Activated T-cell treated with anti-CD3 and anti-CD28 coated beads for 24 hours (primary cell): Measurements from ENCODE around the gene TSR1.

Experiments used
- DNase-seq: peaks from one replicate; pipeline ENCODE4 v3.0.0-alpha.2; 2020; ENCODE audit warnings: low read depth

Gene TSR1

DNA sequence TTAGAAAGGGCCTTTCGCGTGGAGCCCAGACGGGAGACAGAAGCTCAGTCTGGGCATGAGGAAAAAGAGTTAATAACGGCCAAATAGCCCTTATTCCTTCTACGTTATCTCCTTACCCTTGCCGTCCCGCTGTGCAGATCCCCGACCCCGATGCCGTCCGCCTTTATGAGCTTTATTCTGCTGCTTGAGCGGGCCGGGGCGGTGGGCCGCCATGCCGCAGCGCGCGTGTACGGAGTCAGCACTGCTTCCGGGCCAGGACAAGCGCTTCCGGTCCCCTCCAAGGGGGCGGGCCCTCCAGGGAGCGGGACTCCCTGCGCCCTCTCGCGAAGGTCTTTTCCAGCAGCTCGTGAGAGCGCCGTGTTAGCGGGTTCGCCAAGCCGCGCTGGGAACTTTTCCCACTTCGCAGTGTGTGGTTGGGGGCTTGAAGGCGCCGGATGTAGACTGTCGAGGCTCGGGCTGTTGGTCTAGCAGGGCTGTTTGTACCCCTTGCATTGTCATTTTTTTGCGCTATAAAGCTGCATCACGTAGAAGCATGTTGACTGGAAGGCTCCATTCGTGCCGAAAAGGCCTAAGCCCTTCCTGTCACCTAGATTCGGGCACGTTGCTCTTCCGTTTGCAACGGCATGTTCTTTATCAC, at the start of gene TSR1:
Gene TSR1, minus strand, starts transcription at position 243 of the 637 bp plus-strand sequence. Its CDS starts 30 bp downstream, at position 213.
- peak; percentile 87 for DNase-seq

- DNase-seq: no peak
Observed at GRCh38 chr17:2385240-2386210, 49.3 kb upstream of the TSR1 start.

DNA sequence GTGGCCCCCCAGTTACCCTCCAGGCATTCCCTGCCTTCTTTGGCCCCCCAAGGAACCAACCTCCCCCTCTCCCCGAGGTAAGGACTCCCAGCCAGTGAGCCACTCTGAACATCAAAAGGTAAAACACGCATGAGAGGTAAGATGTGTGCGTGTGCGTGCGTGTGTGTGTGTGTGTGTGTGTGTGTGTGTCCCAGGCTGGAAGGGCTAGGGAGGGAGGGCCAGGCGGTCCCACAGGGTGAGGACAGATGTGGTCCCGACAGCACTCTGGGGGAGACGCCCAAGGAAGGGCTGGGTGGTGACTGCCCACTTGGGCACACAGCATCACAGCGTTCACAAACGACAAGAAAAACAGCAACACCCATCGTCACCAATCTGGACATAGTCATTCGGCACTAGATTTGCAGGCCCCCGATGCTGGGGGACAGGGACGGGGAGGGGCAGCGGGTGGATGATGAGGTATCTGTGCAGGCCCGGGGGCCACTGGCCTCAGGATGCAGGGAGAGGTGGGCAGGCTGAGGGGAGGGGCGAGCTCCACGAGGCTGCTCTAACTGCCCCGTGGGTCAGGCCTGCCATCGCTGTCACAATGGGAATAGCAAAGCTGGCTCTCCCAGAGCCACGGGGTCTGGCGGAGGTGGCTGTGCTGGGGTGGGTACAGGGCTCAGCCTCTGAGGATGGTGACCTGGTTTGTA, 48.3 kb upstream of the TSR1 start:
- DNase-seq: no peak

DNA sequence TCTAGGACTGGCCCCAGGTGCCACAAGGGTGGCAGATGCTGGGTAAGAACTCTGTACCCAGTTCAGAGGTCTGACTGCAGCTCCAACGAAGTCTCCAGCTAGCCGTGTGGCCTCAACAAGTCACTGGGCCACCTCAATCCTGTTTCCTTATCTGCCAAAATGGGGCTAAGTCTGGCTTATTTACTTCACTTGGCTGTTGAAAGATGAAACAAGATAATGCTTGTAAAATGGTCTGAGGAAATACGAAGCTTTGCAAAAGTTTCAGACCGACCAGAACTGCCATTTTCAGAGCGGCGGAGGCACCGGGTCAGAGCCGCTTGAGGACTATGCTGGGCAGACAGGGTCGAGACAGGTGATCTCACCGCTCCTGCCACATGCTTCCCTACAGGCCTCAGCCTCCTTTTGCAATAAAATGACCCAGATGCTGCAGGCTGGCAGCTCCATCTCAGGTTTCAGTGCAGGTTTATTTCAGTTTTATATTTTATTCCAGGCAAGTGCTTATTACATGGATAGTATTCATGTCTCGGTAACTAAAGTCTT, 47.4 kb upstream of the TSR1 start:
- no peak for DNase-seq

DNA sequence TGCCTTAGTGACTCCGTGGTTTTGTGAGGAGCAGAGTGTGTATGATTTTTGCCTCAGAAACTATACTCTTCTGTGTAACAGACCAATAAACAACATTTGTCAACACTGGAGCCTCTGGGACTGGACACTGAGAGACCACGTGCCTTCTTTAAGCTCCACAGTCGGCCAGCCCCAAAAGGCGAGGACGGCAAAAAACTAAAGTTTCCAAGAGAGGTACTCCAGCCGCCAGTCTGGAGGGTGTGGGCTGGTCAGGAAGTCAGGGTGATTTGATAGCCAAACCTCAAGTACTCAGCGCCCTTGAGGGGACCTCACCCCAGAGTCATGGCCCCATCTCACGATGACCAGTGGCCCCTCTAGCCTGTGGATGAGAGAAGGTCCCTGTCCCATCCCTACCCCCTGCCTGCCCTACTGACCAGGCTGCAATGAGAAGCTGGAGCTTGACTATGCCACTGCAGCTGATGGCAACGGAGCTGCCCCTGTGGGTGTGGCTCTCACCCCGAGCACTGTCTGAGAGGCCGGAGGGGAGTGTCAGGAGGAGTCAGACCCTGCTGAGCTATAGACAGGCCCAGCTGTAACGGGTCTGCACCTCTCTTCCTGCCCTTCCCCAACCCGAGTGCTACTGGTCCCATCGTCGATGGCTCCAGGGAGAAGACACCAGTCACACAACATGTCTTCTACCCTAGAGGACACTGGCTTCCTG, 44.8 kb upstream of the TSR1 start:
- DNase-seq: no peak

GRCh38 chr17:2380226-2380922, 44.1 kb upstream of the TSR1 start:
- no peak for DNase-seq

DNA sequence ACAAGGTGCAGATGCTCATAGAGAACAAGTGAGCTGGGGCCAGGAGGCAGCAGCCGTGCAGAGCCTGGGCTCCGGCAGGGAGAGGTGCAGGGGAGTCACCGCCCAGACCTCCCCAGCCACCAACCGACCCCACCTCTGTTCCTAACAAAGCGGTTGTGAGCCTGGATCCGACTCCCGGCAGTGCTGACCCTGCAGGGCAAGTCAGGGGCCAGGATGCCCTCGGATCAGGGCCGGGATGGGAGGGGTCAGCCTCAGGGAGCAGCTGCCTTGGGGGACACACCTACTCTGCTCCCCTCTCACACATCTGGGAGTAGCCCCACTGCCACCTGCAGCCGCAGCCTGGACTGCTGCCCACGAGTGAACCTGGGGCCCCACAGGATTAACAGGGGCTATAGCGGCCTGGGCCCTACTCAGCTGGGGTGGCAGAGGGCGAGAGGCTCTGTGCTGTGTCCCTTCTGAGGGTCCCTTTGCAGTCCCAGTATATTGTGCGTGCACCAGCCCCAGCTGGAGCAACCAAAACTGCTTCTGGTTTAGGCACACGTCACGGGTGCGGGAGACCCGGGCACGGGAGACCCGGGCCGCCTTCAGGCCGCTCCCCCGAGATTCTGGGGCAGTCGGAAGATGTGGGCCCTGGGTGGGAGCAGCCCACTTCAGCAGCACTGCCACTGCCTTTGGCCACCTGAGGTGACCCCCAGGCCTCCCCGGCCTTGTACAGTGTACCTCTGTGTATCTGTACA, 43.4 kb upstream of the TSR1 start:
- no peak for DNase-seq

DNA sequence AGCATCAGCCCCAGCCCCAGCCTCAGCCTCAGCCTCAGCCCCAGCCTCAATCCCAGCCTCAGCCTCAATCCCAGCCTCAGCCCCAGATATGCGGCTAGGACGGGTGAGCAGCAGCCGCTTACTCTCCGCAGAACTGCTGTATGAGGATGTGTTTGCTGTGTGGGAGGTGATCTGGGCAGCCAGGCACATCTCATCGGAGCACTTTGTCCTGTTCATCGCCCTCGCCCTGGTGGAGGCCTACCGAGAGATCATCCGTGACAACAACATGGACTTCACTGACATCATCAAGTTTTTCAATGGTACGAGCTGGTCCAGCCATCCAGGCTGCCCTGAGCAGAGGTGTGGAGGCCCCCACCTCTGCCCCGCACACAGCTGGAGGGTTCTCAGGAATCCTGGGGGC, 42.6 kb upstream of the TSR1 start:
- DNase-seq: no peak

- no peak for DNase-seq
Observed at GRCh38 chr17:2377659-2378058, 41.4 kb upstream of the TSR1 start.

DNA sequence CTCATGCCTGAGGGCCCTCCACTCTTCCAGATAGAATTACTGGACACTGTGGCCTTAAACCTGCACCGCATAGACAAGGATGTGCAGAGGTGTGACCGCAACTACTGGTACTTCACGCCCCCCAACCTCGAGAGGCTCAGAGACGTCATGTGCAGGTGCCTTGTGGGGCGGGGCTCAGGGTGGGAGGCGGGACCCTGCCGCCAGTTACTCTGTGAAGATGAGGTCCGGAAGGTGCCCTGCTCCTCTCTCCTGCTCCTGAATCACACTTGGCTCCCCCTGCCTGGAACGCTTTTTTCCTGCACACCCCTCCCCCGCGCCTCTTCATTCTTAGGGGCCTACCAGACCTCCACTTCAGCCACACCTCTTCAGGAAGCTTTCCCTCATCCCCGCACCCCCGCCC, 39.9 kb upstream of the TSR1 start:
- DNase-seq: no peak

DNA sequence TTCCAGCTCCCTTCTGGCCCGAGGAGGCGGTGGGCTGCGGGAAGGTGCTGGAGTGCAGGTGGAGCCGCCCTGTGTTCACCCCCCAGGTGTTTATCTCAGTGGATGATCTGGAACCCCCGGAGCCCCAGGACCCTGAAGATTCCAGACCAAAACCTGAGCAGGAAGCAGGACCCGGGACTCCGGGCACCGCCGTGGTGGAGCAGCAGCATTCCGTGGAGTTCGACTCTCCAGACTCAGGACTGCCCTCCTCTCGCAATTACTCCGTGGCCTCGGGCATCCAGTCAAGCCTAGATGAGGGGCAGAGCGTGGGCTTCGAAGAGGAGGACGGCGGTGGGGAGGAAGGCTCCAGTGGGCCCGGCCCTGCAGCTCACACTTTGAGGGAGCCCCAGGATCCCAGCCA, 39.1 kb upstream of the TSR1 start:
- DNase-seq: no peak

- DNase-seq: no peak
Observed at GRCh38 chr17:2374549-2375285, 38.5 kb upstream of the TSR1 start.

GRCh38 chr17:2373179-2373578, 36.9 kb upstream of the TSR1 start:
- no peak for DNase-seq

- DNase-seq: no peak
Observed at GRCh38 chr17:2372681-2373080, 36.4 kb upstream of the TSR1 start.

DNA sequence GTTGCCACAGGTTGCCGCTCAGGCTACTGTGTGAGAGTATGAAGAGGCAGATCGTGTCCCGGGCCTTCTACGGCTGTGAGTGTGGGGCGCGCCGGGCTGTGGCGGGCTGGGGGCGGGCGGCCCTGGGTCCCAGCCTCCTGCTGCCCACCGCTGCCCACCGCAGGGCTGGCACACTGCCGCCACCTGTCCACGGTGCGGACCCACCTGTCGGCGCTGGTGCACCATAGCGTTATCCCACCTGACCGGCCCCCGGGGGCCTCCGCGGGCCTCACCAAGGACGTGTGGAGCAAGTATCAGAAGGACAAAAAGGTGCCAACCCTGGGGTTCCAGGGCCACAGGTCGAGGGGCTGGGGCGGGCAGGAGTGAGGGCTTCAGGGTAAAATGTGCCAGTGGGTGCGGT, 35.9 kb upstream of the TSR1 start:
- DNase-seq: no peak

DNA sequence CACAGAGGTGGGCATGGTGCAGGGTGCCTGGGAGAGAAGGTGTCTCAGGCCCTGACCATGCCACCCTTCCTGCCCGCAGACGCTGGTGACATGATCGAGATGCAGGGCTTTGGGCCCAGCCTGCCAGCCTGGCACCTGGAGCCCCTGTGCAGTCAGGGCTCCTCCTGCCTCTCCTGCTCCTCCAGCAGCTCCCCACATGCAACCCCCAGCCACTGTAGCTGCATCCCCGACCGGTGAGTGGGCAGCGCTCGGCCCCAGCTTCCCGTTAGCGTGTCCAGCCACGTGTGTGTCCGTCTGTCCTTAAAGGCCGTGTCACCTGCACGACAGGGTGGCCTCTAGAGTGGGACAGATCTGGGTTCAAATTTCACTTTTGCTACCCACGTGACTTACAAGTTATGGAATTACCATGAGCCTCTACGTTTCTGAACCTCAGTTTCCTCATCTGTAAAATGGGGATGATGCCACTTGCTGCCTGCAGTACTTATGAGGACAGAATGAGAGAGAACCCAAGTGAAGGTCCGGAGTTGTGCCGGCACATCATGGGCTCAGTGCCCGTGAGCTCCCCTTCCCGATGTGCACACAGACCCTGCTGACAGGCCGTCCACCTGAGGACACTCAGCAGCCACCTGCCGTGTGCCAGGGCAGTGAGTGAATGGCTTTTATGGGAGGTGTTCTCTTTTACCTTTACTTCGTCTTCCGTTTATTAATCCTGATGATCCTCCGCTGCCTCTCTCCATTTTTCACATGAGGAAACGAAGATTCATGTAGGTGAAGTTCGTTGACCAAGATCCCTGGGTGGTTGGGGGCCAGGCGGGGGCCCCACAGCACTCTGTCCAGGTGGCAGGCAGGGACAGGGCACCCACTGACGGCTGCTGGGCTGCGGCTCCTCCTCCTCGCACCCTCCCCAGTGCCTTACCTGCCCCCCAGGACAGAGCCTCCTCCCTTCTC, 35.2 kb upstream of the TSR1 start:
- DNase-seq: no peak

- DNase-seq: no peak
Observed at GRCh38 chr17:2370211-2370589, 33.9 kb upstream of the TSR1 start.

- no peak for DNase-seq
Observed at GRCh38 chr17:2369551-2370210, 33.4 kb upstream of the TSR1 start.
